OCI-LY1 (cell line): ENCODE measurements around the gene FRMD5.

Experiments
- H2AFZ ChIP-seq: fragments of 200-600 bp; sonication (generic), shearing (Covaris generic); 2 replicates; pipeline ENCODE4 v1.6.0; 2014; ENCODE audit warnings: antibody characterized with exemption, mild to moderate bottlenecking, low read length
- H3F3A ChIP-seq: fragments of 200-600 bp; sonication (generic), shearing (Covaris generic); 2 replicates; pipeline ENCODE4 v1.6.0; 2014; ENCODE audit warnings: mild to moderate bottlenecking, antibody characterized with exemption, low read length, moderate library complexity; ENCODE audit not compliant: insufficient read depth
- H3K27ac ChIP-seq: fragments of 200-600 bp; sonication (generic); 2 replicates; pipeline ENCODE4 v1.5.1; 2014; ENCODE audit warnings: low read length, mixed run types, mild to moderate bottlenecking, low read depth; ENCODE audit not compliant: poor library complexity, severe bottlenecking
- H3K27me3 ChIP-seq: fragments of 200-600 bp; sonication (generic); 2 replicates; pipeline ENCODE4 v1.6.0; 2014; ENCODE audit warnings: antibody characterized with exemption, mild to moderate bottlenecking, low read length, moderate library complexity; ENCODE audit not compliant: insufficient read depth
- H3K36me3 ChIP-seq: fragments of 200-600 bp; sonication (generic); 2 replicates; pipeline ENCODE4 v1.6.1; 2014; ENCODE audit warnings: mild to moderate bottlenecking, antibody characterized with exemption, low read length, moderate library complexity, mixed read lengths; ENCODE audit not compliant: insufficient read depth
- H3K4me1 ChIP-seq: fragments of 200-600 bp; sonication (generic); 2 replicates; pipeline ENCODE4 v1.5.1; 2014; ENCODE audit warnings: mild to moderate bottlenecking, low read length, moderate library complexity; ENCODE audit not compliant: insufficient read depth, severe bottlenecking
- H3K4me2 ChIP-seq: fragments of 200-600 bp; sonication (generic), shearing (Covaris generic); 2 replicates; pipeline ENCODE4 v1.6.1; 2014; ENCODE audit warnings: low read length
- H3K4me3 ChIP-seq: fragments of 200-600 bp; sonication (generic); 2 replicates; pipeline ENCODE4 v1.5.1; 2014; ENCODE audit warnings: low read length, low read depth, mild to moderate bottlenecking, mixed read lengths; ENCODE audit not compliant: poor library complexity, severe bottlenecking
- H3K79me2 ChIP-seq: fragments of 200-600 bp; shearing (Covaris generic); 2 replicates; pipeline ENCODE4 v1.6.1; 2016; ENCODE audit warnings: mixed run types, low read length, mixed read lengths; ENCODE audit not compliant: insufficient read depth
- H3K9ac ChIP-seq: fragments of 200-600 bp; sonication (generic), shearing (Covaris generic); 2 replicates; pipeline ENCODE4 v1.6.1; 2014; ENCODE audit warnings: mild to moderate bottlenecking, low read length, mixed read lengths
- H3K9me2 ChIP-seq: fragments of 200-600 bp; sonication (generic), shearing (Covaris generic); 2 replicates; pipeline ENCODE4 v1.6.1; 2014; ENCODE audit warnings: low read depth, mild to moderate bottlenecking, low read length, mixed read lengths
- H3K9me3 ChIP-seq: fragments of 200-600 bp; shearing (Covaris generic); 2 replicates; pipeline ENCODE4 v1.6.1; 2014; ENCODE audit warnings: low read length, mixed read lengths
- H4K20me1 ChIP-seq: fragments of 200-600 bp; sonication (generic), shearing (Covaris generic); 2 replicates; pipeline ENCODE4 v1.6.0; 2016; ENCODE audit warnings: mild to moderate bottlenecking, low read length; ENCODE audit not compliant: insufficient read depth
- EZH2 ChIP-seq: fragments of 200-600 bp; sonication (generic), shearing (Covaris generic); IDR thresholded peaks from 2 replicates; pipeline ENCODE4 v1.8.0; 2017; ENCODE audit warnings: borderline replicate concordance, mixed run types, mild to moderate bottlenecking, antibody characterized with exemption, low read length, moderate library complexity, mixed read lengths
- TF ChIP-seq, protein P1 (sequence below): fragments of 200-600 bp; sonication (generic), shearing (Covaris generic); IDR thresholded peaks from 2 replicates; pipeline ENCODE4 v1.5.1; 2017; ENCODE audit warnings: mild to moderate bottlenecking, antibody characterized with exemption, low read length, moderate library complexity, mixed read lengths

Gene FRMD5

DNA sequence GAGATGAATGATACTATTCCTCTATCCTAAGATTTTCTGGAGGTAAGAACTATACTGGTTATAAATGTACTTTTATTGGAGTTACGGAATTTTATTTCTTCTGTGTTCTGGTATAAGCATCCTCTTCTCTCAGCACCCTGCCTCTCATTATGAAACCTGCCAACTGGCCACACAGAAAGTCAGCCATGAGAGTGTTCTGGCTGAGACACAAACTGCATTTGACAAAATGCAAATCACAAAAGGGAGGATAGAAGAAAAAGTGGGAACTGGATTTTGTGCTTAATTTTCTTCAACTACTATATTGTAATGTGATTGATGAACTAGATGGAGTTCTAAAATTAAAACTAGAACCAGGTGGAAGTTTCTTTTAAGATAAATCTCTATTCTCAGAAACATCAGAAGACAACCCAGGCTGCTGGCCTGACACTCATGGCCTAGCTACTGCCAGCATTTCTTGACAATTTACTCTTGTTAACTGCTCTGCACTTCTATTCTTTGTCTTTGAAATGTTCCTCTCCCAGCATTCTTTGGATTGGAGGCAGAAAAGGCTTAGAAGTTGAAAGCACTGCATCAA is 225.2 kb downstream of the FRMD5 start:
- H3K9me2 ChIP-seq, result no peaks in the 10 kb centered on the region
- H3F3A ChIP-seq, result no peaks in the 10 kb centered on the region
- TF ChIP-seq, protein P1, sequence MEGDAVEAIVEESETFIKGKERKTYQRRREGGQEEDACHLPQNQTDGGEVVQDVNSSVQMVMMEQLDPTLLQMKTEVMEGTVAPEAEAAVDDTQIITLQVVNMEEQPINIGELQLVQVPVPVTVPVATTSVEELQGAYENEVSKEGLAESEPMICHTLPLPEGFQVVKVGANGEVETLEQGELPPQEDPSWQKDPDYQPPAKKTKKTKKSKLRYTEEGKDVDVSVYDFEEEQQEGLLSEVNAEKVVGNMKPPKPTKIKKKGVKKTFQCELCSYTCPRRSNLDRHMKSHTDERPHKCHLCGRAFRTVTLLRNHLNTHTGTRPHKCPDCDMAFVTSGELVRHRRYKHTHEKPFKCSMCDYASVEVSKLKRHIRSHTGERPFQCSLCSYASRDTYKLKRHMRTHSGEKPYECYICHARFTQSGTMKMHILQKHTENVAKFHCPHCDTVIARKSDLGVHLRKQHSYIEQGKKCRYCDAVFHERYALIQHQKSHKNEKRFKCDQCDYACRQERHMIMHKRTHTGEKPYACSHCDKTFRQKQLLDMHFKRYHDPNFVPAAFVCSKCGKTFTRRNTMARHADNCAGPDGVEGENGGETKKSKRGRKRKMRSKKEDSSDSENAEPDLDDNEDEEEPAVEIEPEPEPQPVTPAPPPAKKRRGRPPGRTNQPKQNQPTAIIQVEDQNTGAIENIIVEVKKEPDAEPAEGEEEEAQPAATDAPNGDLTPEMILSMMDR, result no peak
- no peak for TF ChIP-seq EZH2
- no peaks in the 10 kb centered on the region for H3K27me3 ChIP-seq
- H3K27ac ChIP-seq, result no peak overlapping the region
- no peaks in the 10 kb centered on the region for H3K4me1 ChIP-seq
- H4K20me1 ChIP-seq, result no peaks in the 10 kb centered on the region
- H3K9me3 ChIP-seq, result no peaks in the 10 kb centered on the region
- no peaks in the 10 kb centered on the region for H3K79me2 ChIP-seq
- H3K9ac ChIP-seq, result no peak overlapping the region
- H3K4me2 ChIP-seq, result no peak overlapping the region
- H3K4me3 ChIP-seq, result no peak overlapping the region
- no peaks in the 10 kb centered on the region for H3K36me3 ChIP-seq
- H2AFZ ChIP-seq, result no peak overlapping the region

DNA sequence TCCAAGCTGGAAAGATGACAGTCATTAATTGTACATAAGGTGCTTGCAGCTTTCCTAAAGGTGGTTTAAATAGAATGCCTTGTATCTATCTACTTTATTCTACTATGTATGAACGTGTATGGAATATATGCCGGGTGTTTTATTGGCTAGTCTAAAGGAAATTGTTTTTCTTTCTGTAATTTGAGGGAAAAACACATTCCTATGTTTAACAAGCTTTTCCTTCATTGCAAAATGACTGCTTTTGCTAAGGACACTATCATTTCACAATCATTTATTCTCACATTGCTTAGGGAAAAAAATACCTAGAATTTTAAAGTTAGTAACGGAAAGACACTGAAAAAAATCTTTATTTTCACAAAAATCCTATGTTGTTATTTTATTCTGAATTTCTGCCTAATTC is 226.5 kb downstream of the FRMD5 start:
- H2AFZ ChIP-seq, result no peak overlapping the region
- no peak overlapping the region for H3K9ac ChIP-seq
- no peaks in the 10 kb centered on the region for H3K9me3 ChIP-seq
- H3K36me3 ChIP-seq, result no peaks in the 10 kb centered on the region
- no peaks in the 10 kb centered on the region for H3K79me2 ChIP-seq
- H3K9me2 ChIP-seq, result no peaks in the 10 kb centered on the region
- H3K27me3 ChIP-seq, result no peaks in the 10 kb centered on the region
- TF ChIP-seq EZH2, result no peak
- TF ChIP-seq, protein P1, result no peak
- H3F3A ChIP-seq, result no peaks in the 10 kb centered on the region
- H3K4me3 ChIP-seq, result no peak overlapping the region
- H4K20me1 ChIP-seq, result no peaks in the 10 kb centered on the region
- H3K4me2 ChIP-seq, result no peak overlapping the region
- H3K27ac ChIP-seq, result no peak overlapping the region
- no peaks in the 10 kb centered on the region for H3K4me1 ChIP-seq

DNA sequence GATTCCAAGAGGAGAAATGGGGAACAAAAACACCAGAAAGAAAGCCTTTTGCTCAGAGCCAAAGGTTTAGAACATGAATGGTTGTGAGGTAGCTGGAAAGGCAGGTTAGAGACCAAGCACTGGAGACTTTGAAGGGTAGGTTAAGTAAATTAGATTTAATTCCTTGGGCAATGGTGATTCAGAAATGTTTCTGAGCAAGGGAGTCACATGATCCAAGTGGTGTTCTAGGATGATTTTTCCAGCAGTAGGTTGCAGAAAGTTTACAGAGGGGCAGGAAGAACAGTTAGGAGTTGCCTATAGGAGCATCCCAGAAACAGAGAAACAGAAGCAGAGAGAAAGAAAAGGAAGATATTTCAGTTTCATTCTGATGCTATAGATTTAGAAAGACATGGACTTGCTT is 228.4 kb downstream of the FRMD5 start:
- TF ChIP-seq, protein P1, result no peak
- no peak for TF ChIP-seq EZH2
- Histone ChIP-seq H3F3A (no peaks in the 10 kb centered on the region), H3K4me1 (no peaks in the 10 kb centered on the region), H3K36me3 (no peaks in the 10 kb centered on the region), H3K9me2 (no peaks in the 10 kb centered on the region), H3K27ac (no peak overlapping the region), H3K79me2 (no peaks in the 10 kb centered on the region), H3K27me3 (no peaks in the 10 kb centered on the region), H4K20me1 (no peaks in the 10 kb centered on the region), H3K9me3 (no peaks in the 10 kb centered on the region), H3K9ac (no peak overlapping the region), H3K4me2 (no peak overlapping the region), H2AFZ (no peak overlapping the region), H3K4me3 (no peak overlapping the region)
